ENCODE measurements around the gene TRAPPC1.

Gene TRAPPC1

GRCh38 chr17:7897090-7897489, 34.7 kb downstream of the TRAPPC1 start:
- DNase-seq = no peak

- no peak for DNase-seq
Measured at GRCh38 chr17:7894866-7895265, 36.9 kb downstream of the TRAPPC1 start.

GRCh38 chr17:7894226-7894625, 37.5 kb downstream of the TRAPPC1 start:
- DNase-seq = no peak

GRCh38 chr17:7893187-7893880, 38.4 kb downstream of the TRAPPC1 start:
- DNase-seq = no peak

GRCh38 chr17:7889166-7889955, 42.4 kb downstream of the TRAPPC1 start:
- DNase-seq = peak; percentile 69

- DNase-seq = peak; percentile 15
Measured at GRCh38 chr17:7888184-7888920, 43.4 kb downstream of the TRAPPC1 start, which contains the start of gene CHD3. Gene CHD3 (plus strand): TSS chr17:7888789. CDS start chr17:7889001, 212 bp downstream.

GRCh38 chr17:7887482-7888183, 44.1 kb downstream of the TRAPPC1 start:
- peak; percentile 94 for DNase-seq

- DNase-seq = no peak
Measured at GRCh38 chr17:7887038-7887481, 44.7 kb downstream of the TRAPPC1 start.

GRCh38 chr17:7886227-7887037, 45.3 kb downstream of the TRAPPC1 start:
- peak; percentile 69 for DNase-seq

GRCh38 chr17:7885367-7886226, 46.1 kb downstream of the TRAPPC1 start:
- peak; percentile 60 for DNase-seq

- peak; percentile 51 for DNase-seq
Measured at GRCh38 chr17:7884581-7885366, 47.0 kb downstream of the TRAPPC1 start.

- peak; percentile 46 for DNase-seq
Measured at GRCh38 chr17:7883781-7884386, 47.9 kb downstream of the TRAPPC1 start.

GRCh38 chr17:7882629-7883028, 49.1 kb downstream of the TRAPPC1 start:
- DNase-seq = no peak

- no peak for DNase-seq
Measured at GRCh38 chr17:7882068-7882467, 49.7 kb downstream of the TRAPPC1 start.

- no peak for DNase-seq
Measured at GRCh38 chr17:7881276-7882054, 50.3 kb downstream of the TRAPPC1 start.
